Activated CD8-positive, alpha-beta T cell treated with anti-CD3 and anti-CD28 coated beads for 36 hours (primary cell): Measurements from ENCODE around the gene SORCS2. TPM values are rescaled to one million over a fixed set of nuclear protein-coding genes. Genes with fewer than 3 reads are reported as not detected.

Experiments used
- ATAC-seq: fragments of 200-7000 bp; cut with Tn5 transposase; one replicate; pipeline ENCODE4 v1.10.0; 2021; ENCODE audit warnings: mild to moderate bottlenecking, moderate library complexity
- CTCF ChIA-PET: fragments of 350-600 bp; sonication (Branson Sonifier 250); formaldehyde crosslinking; loops from one replicate; lab custom pipeline; 2021; ENCODE audit warnings: antibody characterized with exemption; lab: Charles Lee
- POLR2A ChIA-PET: fragments of 350-600 bp; sonication (Branson Sonifier 250); formaldehyde crosslinking; loops from one replicate; lab custom pipeline; 2021; ENCODE audit warnings: antibody characterized with exemption; lab: Charles Lee
- DNase-seq: peaks from one replicate; pipeline ENCODE4 v3.0.0-alpha.2; 2020
- H3K27ac Mint-ChIP-seq: one replicate; pipeline ENCODE4 v1.8.0; 2021; ENCODE audit warnings: mild to moderate bottlenecking, mixed read lengths
- H3K27me3 Mint-ChIP-seq: one replicate; pipeline ENCODE4 v1.8.0; 2021; ENCODE audit warnings: mixed read lengths
- H3K36me3 Mint-ChIP-seq: one replicate; pipeline ENCODE4 v1.8.0; 2021; ENCODE audit warnings: low read depth, mixed read lengths
- H3K4me1 Mint-ChIP-seq: one replicate; pipeline ENCODE4 v1.8.0; 2021; ENCODE audit warnings: low read depth, mixed read lengths
- H3K4me3 Mint-ChIP-seq: one replicate; pipeline ENCODE4 v1.8.0; 2021; ENCODE audit warnings: mild to moderate bottlenecking, moderate library complexity, mixed read lengths
- H3K9me3 Mint-ChIP-seq: one replicate; pipeline ENCODE4 v1.8.0; 2021; ENCODE audit warnings: mixed read lengths
- CTCF ChIP-seq: fragments of 200-600 bp; IDR thresholded peaks from one replicate; pipeline ENCODE4 v1.8.0; 2022; ENCODE audit warnings: antibody characterized with exemption, mild to moderate bottlenecking
- intact Hi-C: fragments of 100-400 bp; cut with micrococcal nuclease; formaldehyde crosslinking; loops from one replicate; pipeline ENCODE4 v1.10.0; 2022
- total RNA-seq, 2 experiments: library from RNA; stranded (reverse); gene quantifications; one replicate each; pipeline ENCODE4 v1.2.3, GENCODE V29; 2021

The SORCS2 gene
- total RNA-seq, 2 experiments from 2014 or later, result 0.05 TPM; not detected in 1

GRCh38 chr4:7399440-7400234, 207.3 kb downstream of the SORCS2 start:
- intact Hi-C loops, result no loop called here
- H3K27ac Mint-ChIP-seq, result no peak overlapping the region
- H3K27me3 Mint-ChIP-seq, result peaks cover 13% of the 10 kb centered on the region
- ATAC-seq (no peak), DNase-seq (no peak)
- no peaks in the 10 kb centered on the region for H3K36me3 Mint-ChIP-seq
- ChIA-PET POLR2A (no interaction called here), CTCF (no interaction called here)
- no peaks in the 10 kb centered on the region for H3K9me3 Mint-ChIP-seq
- no peak for TF ChIP-seq CTCF
- no peaks in the 10 kb centered on the region for H3K4me1 Mint-ChIP-seq
- no peak overlapping the region for H3K4me3 Mint-ChIP-seq

- Mint-ChIP-seq H3K36me3 (no peaks in the 10 kb centered on the region), H3K27ac (no peak overlapping the region), H3K9me3 (peaks cover 2% of the 10 kb centered on the region), H3K4me3 (no peak overlapping the region), H3K27me3 (peaks cover 13% of the 10 kb centered on the region), H3K4me1 (no peaks in the 10 kb centered on the region)
- no peak for TF ChIP-seq CTCF
- POLR2A ChIA-PET, result no interaction called here
- no peak for ATAC-seq
- intact Hi-C loops, result no loop called here
- no peak for DNase-seq
- CTCF ChIA-PET, result no interaction called here
Observed at GRCh38 chr4:7400671-7401298, 208.4 kb downstream of the SORCS2 start.

- CTCF ChIA-PET, result interaction anchor here (1.2 kb wide), 1 partner anchor 332 kb away, joined by 3 read pairs; no protein-coding TSS in a partner anchor
- POLR2A ChIA-PET, result no interaction called here
- intact Hi-C loops, result no loop called here
- Mint-ChIP-seq H3K4me1 (no peaks in the 10 kb centered on the region), H3K27ac (no peak overlapping the region), H3K9me3 (peaks cover 4% of the 10 kb centered on the region), H3K27me3 (peaks cover 16% of the 10 kb centered on the region), H3K36me3 (no peaks in the 10 kb centered on the region), H3K4me3 (no peak overlapping the region)
- no peak for TF ChIP-seq CTCF
- ATAC-seq (no peak), DNase-seq (no peak)
Observed at GRCh38 chr4:7402526-7402925, 210.2 kb downstream of the SORCS2 start.

- ATAC-seq (no peak), DNase-seq (no peak)
- Mint-ChIP-seq H3K36me3 (no peaks in the 10 kb centered on the region), H3K4me1 (no peaks in the 10 kb centered on the region), H3K9me3 (peaks cover 4% of the 10 kb centered on the region), H3K27me3 (peaks cover 16% of the 10 kb centered on the region), H3K27ac (no peak overlapping the region), H3K4me3 (no peak overlapping the region)
- TF ChIP-seq CTCF, result no peak
- intact Hi-C loops, result no loop called here
- CTCF ChIA-PET, result interaction anchor here (1.2 kb wide), 1 partner anchor 332 kb away, joined by 3 read pairs; no protein-coding TSS in a partner anchor
- POLR2A ChIA-PET, result no interaction called here
Observed at GRCh38 chr4:7403001-7403400, 210.7 kb downstream of the SORCS2 start.

GRCh38 chr4:7408166-7408565, 215.8 kb downstream of the SORCS2 start:
- Mint-ChIP-seq H3K4me1 (no peaks in the 10 kb centered on the region), H3K4me3 (no peak overlapping the region), H3K36me3 (no peaks in the 10 kb centered on the region), H3K27ac (no peak overlapping the region), H3K9me3 (peaks cover 15% of the 10 kb centered on the region), H3K27me3 (peaks cover 4% of the 10 kb centered on the region)
- TF ChIP-seq CTCF, result no peak
- no peak for DNase-seq
- POLR2A ChIA-PET, result no interaction called here
- intact Hi-C loops, result no loop called here
- ATAC-seq, result no peak
- CTCF ChIA-PET, result interaction anchor here (0.6 kb wide), 1 partner anchor 106 kb away, joined by 5 read pairs; no protein-coding TSS in a partner anchor
